ENCODE data around the gene LYRM2. TPM values are rescaled to one million over a fixed set of nuclear protein-coding genes. Genes with fewer than 3 reads are reported as not detected.

LYRM2 gene
- total and polyA plus RNA-seq, 9 of the 15 experiments (the other 6 are each of a cell fraction or from before 2014, with no cell fraction given): 13.9 to 115 (median 42.9) TPM

DNA sequence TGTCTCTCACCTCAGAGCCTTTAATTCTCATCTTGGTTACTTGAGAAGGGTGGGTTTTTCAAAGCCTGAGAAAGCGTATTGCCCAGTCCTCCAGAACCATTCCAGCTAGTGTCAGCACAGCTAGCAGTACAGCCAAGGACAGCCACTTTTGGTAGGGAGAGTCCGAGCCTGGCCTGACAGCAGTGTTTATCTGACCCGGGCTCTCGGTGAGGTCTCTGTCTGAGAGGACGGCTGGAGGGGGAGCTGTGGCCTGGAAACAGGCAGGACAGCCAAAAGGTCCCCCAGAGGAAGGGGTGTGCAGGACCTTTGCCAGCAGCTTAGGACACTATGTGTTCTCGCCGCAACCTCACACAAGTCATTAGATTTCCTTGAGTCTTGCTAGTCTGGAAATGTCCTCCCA is 38.8 kb downstream of the LYRM2 start:
- H3K27me3 ChIP-seq (ENCODE audit: control insufficient read depth in 2 of 2, insufficient read depth in 2 of 2, low read length in 2 of 2): peaks cover 13 to 39% of the 10 kb centered on the region in 2 experiments
- no peaks in the 10 kb centered on the region for H4K20me1 ChIP-seq (replicated peaks; ENCODE audit: control insufficient read depth, insufficient read depth, low read length)
- DNase-seq (ENCODE audit: extremely low read depth in 1 of 4, low spot score in 3 of 4) (no peak), ATAC-seq (no peak), FAIRE-seq (no peak)
- no TSS peak for BruUV-seq (replicated peaks)
- H3K4me2 ChIP-seq (ENCODE audit: insufficient read depth, low read length): no peak overlapping the region
- no peak overlapping the region for H3K9ac ChIP-seq (ENCODE audit: insufficient read depth in 1 of 2, low read depth in 2 of 2, low read length in 2 of 2)
- no peak for TF ChIP-seq ZBTB8A (IDR thresholded peaks at IDR 0.05; ENCODE audit: partially characterized antibody)
- CTCF ChIA-PET (ENCODE audit: low intra/inter-chr PET ratio): no interaction called here
- WGBS (ENCODE audit: insufficient coverage, low coverage, missing lambda C conversion rate): under 1% methylated on average over 7 of the region's 7 CpGs
- intact Hi-C loops (cut with micrococcal nuclease) (loop anchor here (5.0 kb wide), 1 partner anchor 167 kb away; the partner anchor contains the start of gene ANKRD6), in situ Hi-C loops (cut with MboI) (loop anchor here (25.0 kb wide), 1 partner anchor 612 kb away; no protein-coding TSS in a partner anchor)
- no peaks in the 10 kb centered on the region for H3K36me3 ChIP-seq (ENCODE audit: control insufficient read depth, insufficient read depth, low read length)
- H3K79me2 ChIP-seq (ENCODE audit: control insufficient read depth, insufficient read depth, low read length): no peaks in the 10 kb centered on the region
- H3K9me1 ChIP-seq (ENCODE audit: control insufficient read depth, insufficient read depth, low read length): peaks cover 3% of the 10 kb centered on the region
- no peaks in the 10 kb centered on the region for H3K9me3 ChIP-seq (replicated peaks; ENCODE audit: control insufficient read depth, insufficient read depth, low read depth, low read length)
- POLR2A ChIA-PET: interaction anchor here (0.6 to 1.2 kb wide), 2 partner anchors 17 to 247 kb away, joined by 4 read pairs; partner anchors contain the start of gene UBE2J1
- no peak overlapping the region for H3K4me3 ChIP-seq
- H2AFZ ChIP-seq (ENCODE audit: low read depth, low read length): no peak overlapping the region
- H3K4me1 ChIP-seq (replicated peaks in 1 of 2; ENCODE audit: control insufficient read depth in 2 of 2, insufficient read depth in 2 of 2, low read length in 2 of 2): no peaks in the 10 kb centered on the region
- H3K27ac ChIP-seq (ENCODE audit: extremely low read depth, low read depth, low read length): no peak overlapping the region

DNA sequence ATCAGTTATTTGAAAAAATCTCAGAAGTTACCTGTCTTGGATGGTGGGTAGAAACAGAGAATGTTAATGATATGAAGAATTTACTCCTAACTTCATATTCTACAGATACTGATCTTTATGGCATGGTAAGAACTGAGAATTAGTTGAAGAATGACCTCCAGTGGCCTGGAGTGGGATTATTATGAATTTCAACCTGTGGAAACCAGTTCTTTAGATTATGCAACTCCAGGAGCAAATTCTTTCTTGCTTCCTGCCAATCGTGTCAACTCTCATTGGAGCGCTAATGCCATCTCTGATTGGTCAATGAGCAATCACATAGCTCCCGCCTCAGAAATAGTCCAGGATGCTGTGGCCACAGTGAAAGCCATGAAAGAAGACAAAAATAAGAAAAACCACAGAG is 40.6 kb downstream of the LYRM2 start:
- no peak overlapping the region for H2AFZ ChIP-seq (ENCODE audit: low read depth, low read length)
- 3% methylated on average over 3 of the region's 3 CpGs for WGBS (ENCODE audit: insufficient coverage, low coverage, missing lambda C conversion rate)
- no peaks in the 10 kb centered on the region for H3K4me1 ChIP-seq (replicated peaks in 1 of 2; ENCODE audit: control insufficient read depth in 2 of 2, insufficient read depth in 2 of 2, low read length in 2 of 2)
- ATAC-seq (peak; percentile 36; the same call in 2 of the 3 replicates), DNase-seq (ENCODE audit: extremely low read depth in 1 of 4, low spot score in 3 of 4) (peak in 2 of 4 experiments; percentile 5 to 22), FAIRE-seq (no peak)
- ChIA-PET POLR2A (interaction anchor here (0.6 kb wide), 1 partner anchor 246 kb away, joined by 3 read pairs; no protein-coding TSS in a partner anchor), CTCF (ENCODE audit: low intra/inter-chr PET ratio) (interaction anchor here (0.6 to 1.4 kb wide), 3 partner anchors 89 to 284 kb away, joined by 3 to 7 read pairs (median 7); no protein-coding TSS in a partner anchor)
- H3K36me3 ChIP-seq (ENCODE audit: control insufficient read depth, insufficient read depth, low read length): no peaks in the 10 kb centered on the region
- no peaks in the 10 kb centered on the region for H3K9me3 ChIP-seq (replicated peaks; ENCODE audit: control insufficient read depth, insufficient read depth, low read depth, low read length)
- H3K27me3 ChIP-seq (ENCODE audit: control insufficient read depth in 2 of 2, insufficient read depth in 2 of 2, low read length in 2 of 2): peaks cover 13 to 32% of the 10 kb centered on the region in 2 experiments
- no peak overlapping the region for H3K9ac ChIP-seq (ENCODE audit: insufficient read depth in 1 of 2, low read depth in 2 of 2, low read length in 2 of 2)
- no peak overlapping the region for H3K4me3 ChIP-seq
- H3K27ac ChIP-seq (ENCODE audit: extremely low read depth, low read depth, low read length): no peak overlapping the region
- BruUV-seq (replicated peaks): no TSS peak
- no peaks in the 10 kb centered on the region for H4K20me1 ChIP-seq (replicated peaks; ENCODE audit: control insufficient read depth, insufficient read depth, low read length)
- peaks cover 3% of the 10 kb centered on the region for H3K9me1 ChIP-seq (ENCODE audit: control insufficient read depth, insufficient read depth, low read length)
- no peaks in the 10 kb centered on the region for H3K79me2 ChIP-seq (ENCODE audit: control insufficient read depth, insufficient read depth, low read length)
- intact Hi-C loops (cut with micrococcal nuclease) (loop anchor here (5.0 kb wide), 1 partner anchor 166 kb away; the partner anchor contains the start of gene ANKRD6), in situ Hi-C loops (cut with MboI) (no loop called here)
- no peak overlapping the region for H3K4me2 ChIP-seq (ENCODE audit: insufficient read depth, low read length)
- TF ChIP-seq ZNF717 (CRISPR knock-in tag; IDR thresholded peaks at IDR 0.05) (no peak), GTF2E2 (tag; IDR thresholded peaks at IDR 0.05) (no peak), CCAR2 (IDR thresholded peaks at IDR 0.05; ENCODE audit: low read depth, low read length) (no peak), KAT8 (IDR thresholded peaks at IDR 0.05; ENCODE audit: low read depth) (no peak)
- TF ChIP-seq, protein P1, sequence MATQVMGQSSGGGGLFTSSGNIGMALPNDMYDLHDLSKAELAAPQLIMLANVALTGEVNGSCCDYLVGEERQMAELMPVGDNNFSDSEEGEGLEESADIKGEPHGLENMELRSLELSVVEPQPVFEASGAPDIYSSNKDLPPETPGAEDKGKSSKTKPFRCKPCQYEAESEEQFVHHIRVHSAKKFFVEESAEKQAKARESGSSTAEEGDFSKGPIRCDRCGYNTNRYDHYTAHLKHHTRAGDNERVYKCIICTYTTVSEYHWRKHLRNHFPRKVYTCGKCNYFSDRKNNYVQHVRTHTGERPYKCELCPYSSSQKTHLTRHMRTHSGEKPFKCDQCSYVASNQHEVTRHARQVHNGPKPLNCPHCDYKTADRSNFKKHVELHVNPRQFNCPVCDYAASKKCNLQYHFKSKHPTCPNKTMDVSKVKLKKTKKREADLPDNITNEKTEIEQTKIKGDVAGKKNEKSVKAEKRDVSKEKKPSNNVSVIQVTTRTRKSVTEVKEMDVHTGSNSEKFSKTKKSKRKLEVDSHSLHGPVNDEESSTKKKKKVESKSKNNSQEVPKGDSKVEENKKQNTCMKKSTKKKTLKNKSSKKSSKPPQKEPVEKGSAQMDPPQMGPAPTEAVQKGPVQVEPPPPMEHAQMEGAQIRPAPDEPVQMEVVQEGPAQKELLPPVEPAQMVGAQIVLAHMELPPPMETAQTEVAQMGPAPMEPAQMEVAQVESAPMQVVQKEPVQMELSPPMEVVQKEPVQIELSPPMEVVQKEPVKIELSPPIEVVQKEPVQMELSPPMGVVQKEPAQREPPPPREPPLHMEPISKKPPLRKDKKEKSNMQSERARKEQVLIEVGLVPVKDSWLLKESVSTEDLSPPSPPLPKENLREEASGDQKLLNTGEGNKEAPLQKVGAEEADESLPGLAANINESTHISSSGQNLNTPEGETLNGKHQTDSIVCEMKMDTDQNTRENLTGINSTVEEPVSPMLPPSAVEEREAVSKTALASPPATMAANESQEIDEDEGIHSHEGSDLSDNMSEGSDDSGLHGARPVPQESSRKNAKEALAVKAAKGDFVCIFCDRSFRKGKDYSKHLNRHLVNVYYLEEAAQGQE (IDR thresholded peaks at IDR 0.05; ENCODE audit: borderline replicate concordance): peak; percentile 64
- TF ChIP-seq, protein P1 (CRISPR knock-in tag; IDR thresholded peaks at IDR 0.05; ENCODE audit: low read depth): no peak

Data from K562 (cell line).